ENCODE data around the gene SSBP1.
"Not testable (repeated sequence)": the region's sequence is repeated elsewhere in the genome, so short reads cannot be mapped to it uniquely, and the experiment has no call there.

The SSBP1 gene

GRCh38 chr7:141709749-141710148 lies 28.4 kb upstream of the SSBP1 start:
- no peak for DNase-seq

DNA sequence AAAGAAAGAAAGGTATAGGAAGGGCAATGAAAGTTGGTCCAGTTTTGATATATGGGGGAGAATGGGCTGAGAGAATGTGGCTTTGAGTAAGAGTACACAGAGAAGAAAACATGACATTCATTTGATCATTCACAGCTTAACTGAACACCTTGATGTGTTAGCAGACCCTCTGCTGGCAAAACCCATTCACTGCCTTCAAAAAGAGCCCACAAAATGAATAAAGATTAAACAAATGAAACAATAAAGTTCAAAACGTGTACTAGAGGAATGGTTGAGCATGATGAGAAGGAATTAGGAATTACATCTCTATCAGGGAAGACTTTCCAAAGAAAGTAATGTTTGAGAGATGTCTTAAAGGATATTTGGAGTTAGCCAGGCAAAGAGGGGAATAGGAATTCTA lies 27.9 kb upstream of the SSBP1 start:
- DNase-seq: no peak

DNA sequence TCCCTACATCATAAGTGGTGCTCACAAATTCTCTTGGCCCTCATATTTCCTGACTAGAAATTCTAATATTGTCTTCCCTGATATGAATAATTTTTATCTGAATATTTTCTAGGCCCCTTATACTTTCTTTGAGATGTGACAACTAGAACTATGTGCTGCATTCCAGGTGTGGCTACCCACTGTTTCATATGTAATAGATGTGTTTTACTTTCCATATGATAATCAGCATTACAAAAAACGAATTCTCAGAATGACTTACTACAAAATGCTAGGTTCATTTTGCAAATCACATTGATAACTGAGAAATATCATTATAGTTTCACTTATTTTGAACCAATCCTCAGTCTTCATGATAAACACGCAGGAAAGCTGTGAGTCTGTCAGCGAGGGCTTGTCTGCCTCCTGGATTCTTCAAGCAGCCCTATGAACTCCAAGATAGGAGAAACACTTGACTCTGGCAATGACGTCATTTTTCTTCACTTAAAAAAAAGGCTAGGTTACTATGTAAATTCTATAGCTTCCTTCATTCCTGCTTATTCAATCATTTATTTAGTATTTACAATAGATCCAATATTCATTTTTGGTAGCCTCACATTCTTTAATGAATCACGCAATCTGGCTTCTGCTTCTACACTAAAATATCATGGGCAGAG lies 25.4 kb upstream of the SSBP1 start:
- DNase-seq: no peak

DNA sequence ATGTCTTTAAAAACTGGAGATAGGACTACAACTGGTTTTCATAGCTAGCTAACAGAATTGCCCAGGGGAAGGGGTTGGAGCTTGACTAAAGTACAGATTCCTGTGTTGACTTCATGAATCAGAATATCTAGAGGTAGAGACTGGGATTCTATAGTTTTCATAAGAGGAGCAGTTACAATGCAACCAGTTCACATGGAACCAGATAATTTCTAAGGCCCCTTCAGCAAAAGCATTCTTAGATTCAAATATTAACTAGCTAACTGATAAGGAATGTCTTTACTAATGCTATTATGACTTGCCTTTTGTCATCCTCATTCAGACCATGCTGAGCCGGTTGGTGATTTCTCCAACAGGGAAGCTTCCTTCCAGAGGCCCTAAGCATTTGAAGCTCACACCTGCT lies 24.3 kb upstream of the SSBP1 start:
- no peak for DNase-seq

DNA sequence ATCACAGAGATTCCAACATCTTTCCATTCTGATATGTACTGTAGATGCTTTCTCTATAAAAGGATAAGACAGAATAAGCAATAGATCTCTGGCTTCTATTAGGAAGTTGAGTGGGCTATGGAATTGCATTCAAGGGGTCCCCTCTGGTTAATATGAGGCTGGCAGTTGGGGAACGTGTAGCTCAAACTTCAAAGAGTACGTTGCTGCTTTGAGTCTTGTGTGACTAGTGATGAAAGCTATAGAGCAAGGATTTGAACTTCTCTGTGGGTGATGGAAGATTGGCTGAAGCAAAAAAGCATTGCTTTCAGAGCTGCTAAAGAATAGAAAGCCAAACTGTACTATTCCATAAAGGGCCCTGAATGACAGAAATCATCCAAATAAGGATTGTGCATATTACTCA lies 23.6 kb upstream of the SSBP1 start:
- DNase-seq: no peak

GRCh38 chr7:141715018-141715417 lies 23.1 kb upstream of the SSBP1 start:
- DNase-seq: no peak

GRCh38 chr7:141715794-141716689 lies 22.1 kb upstream of the SSBP1 start:
- no peak for DNase-seq

DNA sequence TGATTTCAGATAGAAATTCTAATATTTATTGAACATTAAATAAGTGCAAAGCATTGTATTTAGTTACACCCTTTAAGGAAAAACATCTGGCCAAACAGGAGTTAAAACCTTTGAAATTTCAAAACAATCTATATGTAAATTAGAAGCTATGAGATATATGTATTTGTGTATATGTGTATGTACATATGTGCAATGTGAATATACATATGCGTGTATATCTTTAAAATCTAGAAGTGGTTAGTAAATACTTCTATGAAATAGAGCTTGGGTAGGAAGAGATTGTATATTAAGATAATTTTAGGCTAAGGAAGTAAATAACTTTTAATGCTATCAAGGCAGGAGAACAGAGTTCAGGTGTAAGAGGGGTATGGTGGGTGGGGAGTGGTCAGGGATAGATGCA lies 20.7 kb upstream of the SSBP1 start:
- DNase-seq: no peak

DNA sequence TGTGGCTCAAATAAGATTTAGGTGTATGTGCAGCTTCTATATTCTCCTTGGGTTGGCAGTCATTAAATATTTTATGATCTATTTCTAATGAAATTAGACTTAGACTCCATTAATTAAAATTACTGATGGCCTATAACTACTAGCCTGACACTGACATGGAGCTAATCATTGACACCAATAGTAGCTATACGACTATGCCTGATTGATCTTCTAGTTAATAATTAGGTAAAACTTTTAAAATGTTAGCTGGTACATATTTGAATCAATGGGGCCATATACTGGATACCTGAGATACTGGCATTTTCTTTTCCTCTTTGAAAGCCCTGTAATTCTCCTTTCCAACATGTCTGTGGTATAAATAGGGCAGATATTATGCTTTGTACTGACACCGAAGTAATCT lies 15.6 kb upstream of the SSBP1 start:
- no peak for DNase-seq

DNA sequence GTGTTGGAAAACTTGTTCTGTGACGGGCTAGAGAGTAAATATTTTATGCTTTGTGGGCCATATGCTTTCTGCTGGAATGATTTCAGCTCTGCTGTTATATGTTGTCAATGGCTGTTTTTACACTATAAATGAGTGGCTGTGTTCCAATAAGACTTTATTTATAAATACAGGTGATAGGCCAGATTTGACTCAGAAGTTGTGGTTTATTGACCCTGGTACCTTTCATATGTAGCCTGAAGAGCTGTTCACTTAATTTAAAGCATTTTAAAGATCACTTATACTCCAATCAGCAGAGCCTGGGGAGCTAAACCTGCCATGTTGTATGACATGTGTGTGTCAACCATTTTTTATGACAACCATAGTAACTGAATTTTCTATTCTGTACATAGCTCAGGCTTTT lies 9.1 kb upstream of the SSBP1 start:
- no peak for DNase-seq

DNA sequence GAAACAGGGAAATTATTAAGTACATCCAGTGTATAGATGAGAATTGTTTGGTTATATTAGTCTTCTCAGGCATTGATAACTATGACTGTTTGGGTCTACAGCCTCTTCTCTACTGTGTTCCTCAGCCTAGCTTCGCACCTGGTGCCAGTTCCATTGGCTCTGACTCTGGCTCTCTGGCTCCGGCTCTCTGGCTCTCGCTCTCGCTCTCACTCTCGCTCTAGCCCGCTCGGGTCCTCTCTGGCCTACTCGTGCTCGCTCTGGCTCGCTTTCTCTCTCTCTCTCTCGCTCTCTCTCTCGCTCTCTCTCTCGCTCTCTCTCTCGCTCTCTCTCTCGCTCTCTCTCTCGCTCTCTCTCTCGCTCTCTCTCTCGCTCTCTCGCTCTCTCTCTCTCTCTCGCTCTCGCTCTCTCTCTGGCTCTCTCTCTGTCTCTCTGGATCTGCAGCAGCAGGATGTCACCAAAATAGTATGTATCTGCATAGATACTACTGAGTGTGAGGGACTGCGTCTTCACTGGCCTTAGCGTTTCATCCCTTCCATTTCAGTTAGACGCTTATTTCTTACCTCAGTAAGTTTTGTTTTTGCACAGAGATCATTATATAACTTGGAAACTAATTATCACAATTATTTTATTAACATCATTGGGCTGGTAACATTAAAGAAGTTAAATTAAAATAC lies 6.5 kb upstream of the SSBP1 start:
- no peak for DNase-seq

- no peak for DNase-seq
These were observed 881 bp upstream of the SSBP1 start for GRCh38 chr7:141737118-141737835.

DNA sequence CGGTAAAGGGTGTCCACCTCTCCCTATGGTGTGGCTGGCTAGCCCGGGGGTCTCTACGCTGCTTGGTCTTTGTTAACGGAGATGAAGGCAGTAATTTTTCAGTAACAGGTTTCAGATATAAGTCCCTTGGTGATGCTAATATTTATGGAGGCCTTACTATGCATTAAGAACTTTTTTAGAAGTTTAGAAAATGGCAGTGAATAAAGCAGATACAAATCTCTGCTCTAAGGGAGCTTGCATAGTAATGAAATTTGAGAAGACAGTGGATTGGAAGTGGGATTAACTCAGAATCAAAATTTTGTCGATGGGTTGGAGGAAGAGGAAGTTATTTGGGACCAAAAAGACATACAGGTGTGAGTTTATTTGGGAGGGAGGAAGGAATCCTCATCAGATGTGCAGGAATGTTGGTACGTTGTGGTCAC lies 445 bp downstream of the SSBP1 start:
- DNase-seq: no peak

GRCh38 chr7:141739250-141739649 lies 1.1 kb downstream of the SSBP1 start:
- no peak for DNase-seq

GRCh38 chr7:141742229-141742628 lies 4.1 kb downstream of the SSBP1 start:
- DNase-seq: no peak

DNA sequence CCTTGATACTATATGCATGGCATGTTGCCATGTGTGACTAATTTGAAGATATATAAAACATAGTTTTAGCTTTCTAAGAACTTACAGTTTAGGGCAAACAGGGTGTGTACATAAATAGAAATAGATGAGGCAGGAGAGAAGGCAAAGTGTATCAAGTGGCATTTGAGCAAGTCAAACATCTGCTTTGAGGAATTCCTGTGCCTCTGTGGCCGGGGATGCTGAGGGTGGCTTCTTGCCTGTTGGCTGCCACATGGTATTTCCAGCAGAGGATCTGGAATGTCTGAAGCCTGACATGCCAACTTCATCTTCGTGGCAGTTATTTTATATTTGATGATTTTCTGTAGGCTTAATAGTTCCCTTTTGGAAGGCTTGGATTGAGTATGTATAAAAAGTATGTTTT lies 6.0 kb downstream of the SSBP1 start:
- no peak for DNase-seq

- DNase-seq: no peak
These were observed 10.2 kb downstream of the SSBP1 start for GRCh38 chr7:141748396-141748795.

DNA sequence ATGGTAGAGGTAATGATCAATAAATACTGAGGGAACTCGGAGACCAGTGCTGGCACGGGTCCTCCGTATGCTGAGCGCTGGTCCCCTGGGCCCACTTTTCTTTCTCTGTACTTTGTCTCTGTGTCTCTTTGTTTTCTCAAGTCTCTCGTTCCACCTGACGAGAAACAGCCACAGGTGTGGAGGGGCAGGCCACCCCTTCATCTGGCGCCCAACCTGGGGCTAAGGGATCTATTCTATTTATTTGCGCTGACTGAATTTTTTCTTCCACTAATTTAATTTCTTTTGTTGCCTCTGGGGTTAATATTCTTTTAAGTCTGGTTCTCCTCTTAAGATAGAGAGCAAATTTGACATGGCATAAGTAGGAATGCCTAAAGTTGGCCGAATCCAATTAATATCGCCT lies 13.7 kb downstream of the SSBP1 start:
- not testable (repeated sequence) for DNase-seq

- no peak for DNase-seq
These were observed 14.5 kb downstream of the SSBP1 start for GRCh38 chr7:141752634-141753033.

GRCh38 chr7:141754939-141755338 lies 16.8 kb downstream of the SSBP1 start:
- DNase-seq: peak; percentile 34

- no peak for DNase-seq
These were observed 25.6 kb downstream of the SSBP1 start, which contains the start of gene TAS2R3 for GRCh38 chr7:141763797-141764196. TSS of gene TAS2R3 (plus strand) at chr7:141764097. CDS start at chr7:141764159, 62 bp downstream.

GRCh38 chr7:141770083-141770583 lies 32.0 kb downstream of the SSBP1 start:
- not testable (repeated sequence) for DNase-seq

DNA sequence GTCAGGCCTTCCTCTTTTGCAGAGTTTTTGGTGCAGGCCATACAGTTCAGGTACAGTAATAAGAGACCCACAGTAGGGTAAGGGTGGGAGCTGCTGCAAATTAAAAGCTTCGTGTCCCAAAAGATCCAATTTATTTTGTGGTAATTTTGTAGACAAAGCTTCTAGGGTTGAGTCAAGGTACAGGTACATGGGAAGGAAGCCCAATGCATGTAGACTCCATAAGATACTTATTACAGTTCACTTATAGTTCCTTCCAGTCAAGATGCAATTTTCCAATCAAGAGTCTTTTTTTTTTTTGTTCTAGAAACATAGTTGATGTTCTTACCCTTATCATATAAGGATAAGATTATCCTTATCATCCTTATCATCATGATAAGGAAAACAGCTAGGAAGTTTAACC lies 38.2 kb downstream of the SSBP1 start, which contains the start of gene TAS2R4:
Gene TAS2R4 (plus strand): TSS at position 301 of the 400 bp plus-strand sequence. CDS start 1,815 bp downstream, outside the sequence.
- DNase-seq: no peak

Data from HCEC 1CT (cell line).